GM12874 (cell line): ENCODE data around the gene RHOBTB3.

Experiments
- TF ChIP-seq, protein P1 (sequence below): IDR thresholded peaks from 2 replicates; pipeline ENCODE4 v1.5.1; 2011; ENCODE audit warnings: low read depth, mild to moderate bottlenecking, control low read depth, low read length, moderate library complexity; ENCODE audit not compliant: insufficient read depth

RHOBTB3 gene

DNA sequence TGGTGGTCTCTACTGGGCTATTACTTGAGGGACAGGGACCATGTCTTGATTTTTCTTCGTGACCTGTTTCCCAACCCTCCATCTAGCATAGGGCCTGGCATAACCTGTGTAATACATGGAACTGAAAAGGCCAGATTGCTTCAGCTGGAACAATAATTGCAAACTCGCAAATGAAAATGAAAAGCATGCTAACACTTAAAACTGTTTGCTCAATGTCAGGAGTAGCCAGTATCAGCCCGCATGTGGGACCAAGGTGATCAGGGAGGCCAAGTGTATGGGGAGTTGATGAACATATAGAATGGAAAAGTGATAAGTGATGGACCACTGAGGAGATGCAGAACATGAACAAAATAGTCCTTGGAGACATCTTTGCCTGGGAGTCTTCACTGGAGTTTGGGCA, 66.2 kb downstream of the RHOBTB3 start:
- TF ChIP-seq, protein P1, sequence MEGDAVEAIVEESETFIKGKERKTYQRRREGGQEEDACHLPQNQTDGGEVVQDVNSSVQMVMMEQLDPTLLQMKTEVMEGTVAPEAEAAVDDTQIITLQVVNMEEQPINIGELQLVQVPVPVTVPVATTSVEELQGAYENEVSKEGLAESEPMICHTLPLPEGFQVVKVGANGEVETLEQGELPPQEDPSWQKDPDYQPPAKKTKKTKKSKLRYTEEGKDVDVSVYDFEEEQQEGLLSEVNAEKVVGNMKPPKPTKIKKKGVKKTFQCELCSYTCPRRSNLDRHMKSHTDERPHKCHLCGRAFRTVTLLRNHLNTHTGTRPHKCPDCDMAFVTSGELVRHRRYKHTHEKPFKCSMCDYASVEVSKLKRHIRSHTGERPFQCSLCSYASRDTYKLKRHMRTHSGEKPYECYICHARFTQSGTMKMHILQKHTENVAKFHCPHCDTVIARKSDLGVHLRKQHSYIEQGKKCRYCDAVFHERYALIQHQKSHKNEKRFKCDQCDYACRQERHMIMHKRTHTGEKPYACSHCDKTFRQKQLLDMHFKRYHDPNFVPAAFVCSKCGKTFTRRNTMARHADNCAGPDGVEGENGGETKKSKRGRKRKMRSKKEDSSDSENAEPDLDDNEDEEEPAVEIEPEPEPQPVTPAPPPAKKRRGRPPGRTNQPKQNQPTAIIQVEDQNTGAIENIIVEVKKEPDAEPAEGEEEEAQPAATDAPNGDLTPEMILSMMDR: no peak

DNA sequence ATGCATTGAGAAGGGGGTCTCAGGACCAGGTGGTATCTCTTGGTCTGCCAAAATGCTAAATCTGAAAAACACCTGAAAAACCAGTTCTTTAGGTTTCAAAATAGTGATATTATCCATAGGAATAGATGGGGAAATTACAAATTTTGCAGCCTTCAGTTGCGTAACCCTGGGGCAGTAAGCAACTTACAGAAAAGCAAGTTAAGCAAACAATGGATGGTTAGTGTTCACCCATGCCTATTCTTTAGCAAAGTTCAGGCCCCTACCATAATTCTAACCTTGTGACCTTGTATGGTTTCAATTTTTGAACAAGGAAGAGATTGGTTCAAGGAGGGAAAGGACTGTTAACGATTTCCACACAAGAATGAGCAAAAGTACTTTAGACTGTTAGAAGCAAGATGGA, 66.9 kb downstream of the RHOBTB3 start:
- TF ChIP-seq, protein P1: no peak

DNA sequence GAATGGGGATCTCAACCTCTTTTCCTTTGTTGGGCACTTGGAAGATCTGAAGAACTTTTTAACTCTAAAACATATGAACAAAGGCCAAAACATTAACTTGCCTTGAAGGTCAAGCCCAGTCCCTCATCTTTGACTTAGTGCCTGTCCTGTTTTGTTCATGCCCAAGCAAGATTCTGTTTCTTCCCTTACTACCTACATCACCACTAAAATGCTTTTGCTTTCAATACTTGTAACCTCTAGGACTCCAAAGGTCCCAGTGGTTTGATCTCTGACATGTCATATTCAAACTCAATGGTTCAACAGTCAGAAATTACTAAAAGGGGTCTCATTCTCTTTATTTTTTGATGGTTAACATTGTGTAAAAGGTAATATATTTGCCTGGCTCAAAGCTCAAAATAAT, 67.4 kb downstream of the RHOBTB3 start:
- TF ChIP-seq, protein P1: no peak

DNA sequence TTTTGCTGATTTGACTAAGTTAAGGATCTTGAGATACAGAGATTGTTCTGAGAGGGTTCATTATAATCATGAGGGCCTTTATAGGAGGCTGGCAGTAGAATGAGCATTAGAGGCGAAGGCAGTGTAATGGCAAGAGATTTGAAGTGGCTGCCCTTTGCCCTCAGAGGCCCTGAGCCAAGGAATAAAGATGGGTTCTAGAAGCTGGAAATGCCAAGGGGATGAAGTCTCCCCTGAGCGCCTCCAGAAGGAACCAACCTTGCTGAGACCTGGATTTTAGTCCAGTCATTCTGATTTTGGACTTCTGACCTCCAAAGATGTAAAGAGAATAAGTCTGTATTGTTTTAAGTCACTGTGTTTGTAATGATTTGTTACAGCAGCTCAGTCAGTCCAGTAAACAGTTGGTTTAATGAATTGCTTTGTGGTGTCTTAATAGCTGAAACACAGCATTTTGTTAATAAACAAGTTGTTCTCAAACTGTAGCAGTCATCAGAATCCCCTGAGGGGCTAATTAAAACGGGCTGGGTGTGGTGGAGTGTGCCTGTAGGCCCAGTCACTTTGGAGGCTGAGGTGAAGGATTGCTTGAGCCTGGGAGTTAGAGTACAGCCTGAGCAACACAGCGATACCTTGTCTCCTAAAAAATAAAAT, 68.2 kb downstream of the RHOBTB3 start:
- TF ChIP-seq, protein P1: no peak

DNA sequence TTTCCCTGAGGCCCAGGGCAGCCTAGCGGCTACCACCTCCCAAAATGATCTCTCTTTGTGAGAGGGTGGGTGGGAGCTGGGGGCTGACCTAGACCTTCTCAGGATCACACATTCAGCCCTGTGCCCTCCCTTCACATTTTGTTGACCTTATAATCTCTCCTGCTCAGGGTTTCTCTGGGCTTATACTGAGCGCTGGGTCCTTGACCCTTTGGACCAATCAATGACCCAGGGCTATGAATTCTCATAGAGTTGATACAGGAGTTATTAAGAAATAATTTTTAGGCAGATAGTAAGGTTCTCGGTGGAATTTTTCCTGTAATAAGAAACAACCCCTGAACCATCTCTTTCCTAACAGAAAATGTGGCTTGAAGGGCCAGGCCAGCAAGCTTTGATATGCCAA, 69.4 kb downstream of the RHOBTB3 start:
- TF ChIP-seq, protein P1: no peak

DNA sequence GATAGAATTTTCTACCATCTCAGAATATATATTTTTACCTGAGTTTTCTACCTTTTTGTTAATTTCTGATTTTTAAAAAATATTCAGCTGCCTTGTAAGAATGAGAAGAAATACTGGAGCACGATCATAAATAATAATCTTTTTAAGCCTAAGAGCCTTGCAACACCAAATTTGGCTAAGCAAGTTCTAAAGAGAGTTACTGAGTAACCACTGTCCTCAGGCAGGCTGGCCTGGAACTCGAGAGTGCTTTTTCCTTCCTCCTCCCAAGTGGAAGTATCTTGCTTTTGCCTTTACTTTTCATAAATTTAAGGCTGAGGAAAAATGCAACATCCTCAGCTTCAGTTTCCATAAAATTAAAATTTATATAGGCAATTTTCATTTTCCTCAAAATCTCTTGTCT, 70.4 kb downstream of the RHOBTB3 start:
- TF ChIP-seq, protein P1: no peak

DNA sequence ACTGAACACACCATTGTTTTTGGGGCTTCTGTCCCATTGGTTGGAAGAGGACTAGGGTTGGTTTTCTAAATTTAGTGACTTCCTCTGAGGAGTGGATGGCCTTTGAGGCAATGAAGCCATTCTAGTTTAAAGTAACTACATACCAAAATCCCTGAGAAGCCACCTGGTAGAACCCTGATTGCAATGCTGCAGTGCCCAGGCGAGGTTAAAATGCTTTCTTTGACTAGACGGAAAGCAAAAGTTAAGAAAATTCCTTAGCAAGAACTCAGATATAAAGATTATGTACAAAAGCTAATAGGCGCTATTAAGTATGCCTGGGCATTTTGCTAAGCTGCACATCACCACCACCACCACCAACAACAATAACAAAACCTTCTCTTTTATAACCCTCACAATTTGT, 70.8 kb downstream of the RHOBTB3 start:
- TF ChIP-seq, protein P1: no peak
